SK-N-SH treated with all-trans-retinoic acid at 6 μM for 48 hours (cell line): Measurements from ENCODE around the gene SORL1.

Source experiments
- ISL1 ChIP-seq: fragments of 250-450 bp; sonication (Bioruptor Pico); IDR thresholded peaks from 2 replicates; pipeline ENCODE4 v2.1.2; 2022; ENCODE audit warnings: mild to moderate bottlenecking, moderate library complexity
- RARB ChIP-seq: fragments of 250-450 bp; sonication (Bioruptor Pico); IDR thresholded peaks from 2 replicates; pipeline ENCODE4 v1.8.0; 2021; ENCODE audit warnings: mild to moderate bottlenecking, moderate library complexity
- SNAI2 ChIP-seq: fragments of 250-450 bp; sonication (Bioruptor Pico); IDR thresholded peaks from 2 replicates; pipeline ENCODE4 v1.5.0; 2020; ENCODE audit warnings: mild to moderate bottlenecking, moderate library complexity
- TOX ChIP-seq: fragments of 250-450 bp; sonication (Bioruptor Pico); IDR thresholded peaks from 2 replicates; pipeline ENCODE4 v1.8.0; 2021; ENCODE audit warnings: mild to moderate bottlenecking, moderate library complexity, borderline replicate concordance
- ZFP30 ChIP-seq: fragments of 450-650 bp; formaldehyde crosslinking; IDR thresholded peaks from 2 replicates; pipeline ENCODE4 v1.5.0; 2022; ENCODE audit warnings: mild to moderate bottlenecking, moderate library complexity
- ZNF70 ChIP-seq: fragments of 450-650 bp; formaldehyde crosslinking; IDR thresholded peaks from 2 replicates; pipeline ENCODE4 v1.5.0; 2020; ENCODE audit warnings: mild to moderate bottlenecking, moderate library complexity
- TF ChIP-seq, protein P1 (sequence below): fragments of 250-450 bp; sonication (Bioruptor Pico); IDR thresholded peaks from 2 replicates; pipeline ENCODE4 v1.5.0; 2020; ENCODE audit warnings: mild to moderate bottlenecking, moderate library complexity
- TF ChIP-seq, protein P2 (sequence below): fragments of 250-450 bp; sonication (Bioruptor Pico); IDR thresholded peaks from 2 replicates; pipeline ENCODE4 v1.8.0; 2020; ENCODE audit warnings: mild to moderate bottlenecking, moderate library complexity, borderline replicate concordance

GRCh38 chr11:121534131-121535093, 82.3 kb downstream of the SORL1 start:
- TF ChIP-seq, protein P1, sequence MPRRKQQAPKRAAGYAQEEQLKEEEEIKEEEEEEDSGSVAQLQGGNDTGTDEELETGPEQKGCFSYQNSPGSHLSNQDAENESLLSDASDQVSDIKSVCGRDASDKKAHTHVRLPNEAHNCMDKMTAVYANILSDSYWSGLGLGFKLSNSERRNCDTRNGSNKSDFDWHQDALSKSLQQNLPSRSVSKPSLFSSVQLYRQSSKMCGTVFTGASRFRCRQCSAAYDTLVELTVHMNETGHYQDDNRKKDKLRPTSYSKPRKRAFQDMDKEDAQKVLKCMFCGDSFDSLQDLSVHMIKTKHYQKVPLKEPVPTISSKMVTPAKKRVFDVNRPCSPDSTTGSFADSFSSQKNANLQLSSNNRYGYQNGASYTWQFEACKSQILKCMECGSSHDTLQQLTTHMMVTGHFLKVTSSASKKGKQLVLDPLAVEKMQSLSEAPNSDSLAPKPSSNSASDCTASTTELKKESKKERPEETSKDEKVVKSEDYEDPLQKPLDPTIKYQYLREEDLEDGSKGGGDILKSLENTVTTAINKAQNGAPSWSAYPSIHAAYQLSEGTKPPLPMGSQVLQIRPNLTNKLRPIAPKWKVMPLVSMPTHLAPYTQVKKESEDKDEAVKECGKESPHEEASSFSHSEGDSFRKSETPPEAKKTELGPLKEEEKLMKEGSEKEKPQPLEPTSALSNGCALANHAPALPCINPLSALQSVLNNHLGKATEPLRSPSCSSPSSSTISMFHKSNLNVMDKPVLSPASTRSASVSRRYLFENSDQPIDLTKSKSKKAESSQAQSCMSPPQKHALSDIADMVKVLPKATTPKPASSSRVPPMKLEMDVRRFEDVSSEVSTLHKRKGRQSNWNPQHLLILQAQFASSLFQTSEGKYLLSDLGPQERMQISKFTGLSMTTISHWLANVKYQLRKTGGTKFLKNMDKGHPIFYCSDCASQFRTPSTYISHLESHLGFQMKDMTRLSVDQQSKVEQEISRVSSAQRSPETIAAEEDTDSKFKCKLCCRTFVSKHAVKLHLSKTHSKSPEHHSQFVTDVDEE (CRISPR knock-in tag) = no peak
- TF ChIP-seq ISL1 (CRISPR knock-in tag) = no peak
- TF ChIP-seq, protein P2, sequence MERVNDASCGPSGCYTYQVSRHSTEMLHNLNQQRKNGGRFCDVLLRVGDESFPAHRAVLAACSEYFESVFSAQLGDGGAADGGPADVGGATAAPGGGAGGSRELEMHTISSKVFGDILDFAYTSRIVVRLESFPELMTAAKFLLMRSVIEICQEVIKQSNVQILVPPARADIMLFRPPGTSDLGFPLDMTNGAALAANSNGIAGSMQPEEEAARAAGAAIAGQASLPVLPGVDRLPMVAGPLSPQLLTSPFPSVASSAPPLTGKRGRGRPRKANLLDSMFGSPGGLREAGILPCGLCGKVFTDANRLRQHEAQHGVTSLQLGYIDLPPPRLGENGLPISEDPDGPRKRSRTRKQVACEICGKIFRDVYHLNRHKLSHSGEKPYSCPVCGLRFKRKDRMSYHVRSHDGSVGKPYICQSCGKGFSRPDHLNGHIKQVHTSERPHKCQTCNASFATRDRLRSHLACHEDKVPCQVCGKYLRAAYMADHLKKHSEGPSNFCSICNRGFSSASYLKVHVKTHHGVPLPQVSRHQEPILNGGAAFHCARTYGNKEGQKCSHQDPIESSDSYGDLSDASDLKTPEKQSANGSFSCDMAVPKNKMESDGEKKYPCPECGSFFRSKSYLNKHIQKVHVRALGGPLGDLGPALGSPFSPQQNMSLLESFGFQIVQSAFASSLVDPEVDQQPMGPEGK (CRISPR knock-in tag) = no peak
- no peak for TF ChIP-seq ZFP30
- TF ChIP-seq RARB (CRISPR knock-in tag) = no peak
- no peak for TF ChIP-seq TOX
- no peak for TF ChIP-seq ZNF70
- no peak for TF ChIP-seq SNAI2 (CRISPR knock-in tag)
